ENCODE data around the gene SMYD2.

Gene SMYD2

DNA sequence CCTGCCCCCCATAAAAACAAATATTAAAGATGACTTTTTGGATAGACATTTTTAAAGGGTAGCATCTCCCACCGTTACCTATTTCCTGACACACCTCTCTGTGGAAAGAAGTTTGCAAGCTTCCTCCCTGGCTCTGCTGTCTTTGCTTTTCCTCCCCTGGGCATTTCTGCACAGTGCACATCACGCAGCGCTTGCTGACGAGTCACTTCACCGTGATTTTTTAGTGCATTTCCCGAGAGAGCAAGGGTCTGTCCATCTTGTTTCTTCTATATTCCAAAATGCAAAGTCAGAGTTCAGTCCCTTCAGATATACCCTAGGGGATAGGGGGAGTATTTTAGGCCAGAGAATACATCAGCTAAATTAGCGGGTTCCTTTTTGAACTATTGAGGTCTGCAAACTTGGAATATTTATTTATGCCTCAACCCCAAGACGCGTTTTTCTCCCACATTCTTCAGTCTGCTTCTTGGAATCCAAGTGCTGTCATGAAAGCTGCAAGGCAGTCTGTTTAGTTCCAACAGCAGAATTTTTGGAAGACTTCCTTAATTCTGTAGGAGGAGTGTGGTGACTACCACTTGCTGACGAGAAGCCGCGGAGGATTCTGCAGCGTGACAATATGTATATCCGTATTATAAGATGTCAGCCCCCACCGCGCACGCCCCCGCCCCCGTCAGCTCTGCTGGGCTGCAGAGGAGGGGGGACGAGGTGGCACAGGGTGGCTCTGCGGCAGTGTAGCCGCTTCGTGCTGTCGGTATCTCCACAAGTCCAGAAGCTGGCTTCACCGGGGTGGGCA is 22.4 kb downstream of the SMYD2 start:
- no peak for DNase-seq

DNA sequence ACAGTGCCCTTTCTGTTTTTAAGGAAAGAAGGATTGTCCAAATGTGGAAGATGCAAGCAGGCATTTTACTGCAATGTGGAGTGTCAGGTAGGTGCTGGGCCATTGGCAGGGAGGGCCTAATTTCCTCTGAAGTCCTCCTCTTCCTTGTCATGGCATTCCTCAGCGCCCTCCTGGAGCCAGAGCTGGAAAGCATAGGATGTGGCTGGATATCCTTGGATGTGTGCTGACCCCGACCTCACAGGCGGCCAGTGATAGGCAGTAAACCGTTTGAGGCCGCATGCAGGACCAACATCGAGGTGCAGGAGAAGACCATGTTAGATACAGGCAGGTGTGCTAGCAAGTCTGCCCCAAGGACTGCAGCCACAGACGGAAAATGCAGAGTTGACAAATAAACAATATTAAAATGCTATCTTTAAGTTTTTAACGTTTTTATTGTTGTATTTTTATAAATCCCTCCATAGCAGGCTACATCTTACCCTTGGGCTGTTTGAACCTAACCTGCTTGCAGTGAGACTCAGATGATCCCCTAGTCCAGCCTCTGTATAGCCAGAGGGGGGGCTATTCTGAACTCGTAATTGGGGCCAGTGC is 24.3 kb downstream of the SMYD2 start:
- no peak for DNase-seq

DNA sequence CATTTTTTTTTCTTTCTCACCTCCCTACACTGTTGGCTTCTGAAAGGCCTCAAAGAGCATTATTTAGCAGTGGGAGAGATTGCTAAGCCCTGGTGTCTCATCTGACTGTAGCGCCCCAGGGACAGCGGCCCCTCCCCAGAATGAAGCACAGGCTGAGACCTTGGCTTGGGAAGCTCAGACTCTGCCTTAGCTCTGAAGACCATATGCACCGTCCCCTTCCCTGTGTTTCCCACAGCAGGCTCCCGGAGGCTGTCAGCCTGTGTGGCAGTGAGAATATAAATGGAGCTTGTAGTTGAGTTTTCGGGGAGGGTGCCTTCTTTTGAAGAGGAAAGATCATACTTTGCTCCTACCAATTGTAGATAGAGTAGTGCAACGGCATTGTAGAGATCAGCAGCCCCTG is 25.3 kb downstream of the SMYD2 start:
- DNase-seq, result no peak

DNA sequence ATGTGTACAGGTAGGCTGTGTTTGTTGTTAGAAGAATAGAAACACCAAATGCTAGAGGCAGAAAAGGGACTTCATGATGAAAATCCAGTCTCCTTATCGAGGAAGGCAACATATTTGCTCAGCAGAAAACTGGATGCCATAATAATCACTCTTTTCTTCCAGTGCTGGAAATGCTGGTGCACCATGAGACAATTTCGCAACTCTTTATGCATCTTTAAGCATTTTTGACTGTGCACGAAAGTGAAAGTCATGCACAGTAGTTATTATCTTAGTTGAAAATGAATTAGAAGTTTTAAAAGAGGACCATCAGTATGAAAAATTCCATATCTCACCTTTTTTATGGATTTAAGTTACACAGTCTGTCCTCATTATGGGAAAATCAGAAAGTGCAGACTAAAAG is 29.1 kb downstream of the SMYD2 start:
- DNase-seq, result no peak

DNA sequence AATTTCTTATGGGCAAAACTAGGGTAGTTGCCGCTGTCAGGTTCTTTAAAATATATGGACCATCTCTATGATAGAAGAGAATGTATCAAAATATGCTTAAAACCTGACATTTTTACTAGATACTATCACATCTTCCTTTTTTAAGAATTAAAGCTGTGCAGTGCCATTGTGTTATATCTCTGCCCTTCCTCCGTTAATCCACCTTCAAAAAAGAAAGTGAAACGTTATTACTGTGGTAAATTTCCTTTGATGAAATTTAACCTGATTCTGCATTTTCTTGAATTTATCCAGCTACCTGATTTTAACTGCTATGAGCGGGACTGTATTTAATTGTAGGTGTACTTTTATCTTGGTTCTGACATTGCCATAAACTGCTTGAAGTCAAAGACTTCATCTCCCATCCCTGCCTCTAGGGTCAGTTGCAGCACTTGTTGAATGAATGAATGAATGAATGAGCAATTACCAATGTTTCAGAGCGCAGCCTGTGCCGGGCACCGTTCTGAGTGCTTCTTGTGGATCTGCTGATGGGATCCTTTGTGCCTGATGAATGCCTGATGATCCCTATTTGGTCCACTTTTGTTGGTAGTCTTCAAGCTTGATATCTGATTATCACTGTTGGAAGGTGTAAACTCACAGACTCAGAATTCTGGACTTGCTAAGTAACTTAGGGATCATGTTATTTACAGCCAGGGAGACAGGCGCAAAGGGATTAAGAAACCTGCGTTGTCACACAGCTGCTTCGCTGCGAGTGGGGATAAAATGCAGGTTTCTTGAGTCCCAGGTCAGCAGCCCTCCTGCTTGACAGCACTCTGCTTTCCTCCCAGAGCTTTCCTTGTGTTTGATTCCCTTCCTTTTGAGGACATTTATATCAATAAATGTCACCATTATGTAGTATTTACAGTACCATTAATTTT is 30.1 kb downstream of the SMYD2 start:
- DNase-seq, result no peak

DNA sequence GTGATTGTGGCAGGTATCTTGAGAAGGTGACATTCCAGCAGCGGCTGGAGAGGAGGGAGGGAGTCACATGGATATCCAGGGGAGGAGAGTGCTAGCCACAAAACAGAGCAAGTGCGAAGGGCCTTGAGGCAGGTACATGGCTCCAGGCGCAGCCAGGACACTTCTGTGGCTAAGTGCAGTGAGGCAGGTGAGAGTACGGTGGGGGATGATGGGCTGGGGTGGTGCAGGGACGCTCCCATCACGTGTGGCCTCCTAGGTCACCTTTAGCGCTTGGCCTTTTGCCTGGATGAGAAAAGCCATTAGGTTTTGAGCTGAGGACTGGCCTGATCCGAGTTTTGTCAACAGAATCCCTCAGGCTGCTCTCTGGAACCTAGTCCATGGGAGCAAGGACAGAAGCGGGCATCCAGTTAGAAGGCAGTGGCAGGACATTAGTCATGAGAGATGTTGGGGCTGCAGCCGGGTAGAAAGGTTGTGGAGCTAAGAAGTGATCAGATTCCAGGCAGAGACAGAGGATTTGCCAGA is 31.6 kb downstream of the SMYD2 start:
- no peak for DNase-seq

DNA sequence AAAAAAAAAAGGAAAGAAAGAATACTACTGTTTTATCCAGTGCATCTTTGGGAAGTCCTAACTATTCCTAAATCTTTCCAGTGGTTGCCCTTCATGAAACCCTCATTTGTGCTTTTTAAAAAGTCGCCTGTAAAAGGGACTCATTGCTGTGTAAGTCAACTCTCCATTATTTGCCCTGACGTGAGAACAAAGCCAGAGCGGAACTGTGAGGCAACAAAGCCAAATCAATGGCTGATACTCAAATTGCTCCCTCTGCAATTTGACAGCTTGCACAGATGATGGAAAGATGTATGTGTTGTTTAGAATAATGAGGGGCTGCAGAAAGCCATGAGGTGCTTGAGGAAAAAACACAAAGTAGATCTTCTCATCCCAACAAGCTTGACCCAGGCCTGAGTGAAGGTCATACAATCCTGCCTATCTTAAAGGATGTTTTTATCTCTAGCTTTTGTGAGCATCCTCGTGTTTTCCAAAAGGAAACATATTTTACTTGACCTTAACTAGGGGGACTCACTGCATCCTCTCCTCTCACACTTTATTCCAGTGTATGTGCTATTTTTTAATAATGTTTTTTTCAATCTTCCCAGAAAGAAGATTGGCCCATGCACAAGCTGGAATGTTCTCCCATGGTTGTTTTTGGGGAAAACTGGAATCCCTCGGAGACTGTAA is 33.4 kb downstream of the SMYD2 start:
- peak in 1 of 3 experiments; percentile 37 for DNase-seq

DNA sequence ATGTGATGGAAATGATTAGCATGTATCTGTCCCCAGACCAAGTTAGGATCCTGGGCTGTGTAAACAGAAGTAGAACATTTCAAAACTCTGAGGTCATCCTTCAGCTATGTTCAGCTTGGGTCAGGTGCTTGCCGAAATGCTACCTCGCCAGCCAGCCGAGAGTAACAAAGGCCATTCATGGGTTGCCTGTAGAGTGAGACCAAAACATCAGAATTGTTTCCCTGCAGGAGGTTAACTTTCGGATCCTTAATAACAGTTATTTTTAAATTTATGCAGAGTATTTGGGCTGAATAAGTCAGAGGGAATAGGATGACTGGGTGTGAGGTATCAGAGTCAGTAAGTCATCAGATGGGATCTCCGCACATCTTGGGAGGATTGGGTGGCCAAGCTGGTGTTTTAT is 35.6 kb downstream of the SMYD2 start:
- no peak for DNase-seq

DNA sequence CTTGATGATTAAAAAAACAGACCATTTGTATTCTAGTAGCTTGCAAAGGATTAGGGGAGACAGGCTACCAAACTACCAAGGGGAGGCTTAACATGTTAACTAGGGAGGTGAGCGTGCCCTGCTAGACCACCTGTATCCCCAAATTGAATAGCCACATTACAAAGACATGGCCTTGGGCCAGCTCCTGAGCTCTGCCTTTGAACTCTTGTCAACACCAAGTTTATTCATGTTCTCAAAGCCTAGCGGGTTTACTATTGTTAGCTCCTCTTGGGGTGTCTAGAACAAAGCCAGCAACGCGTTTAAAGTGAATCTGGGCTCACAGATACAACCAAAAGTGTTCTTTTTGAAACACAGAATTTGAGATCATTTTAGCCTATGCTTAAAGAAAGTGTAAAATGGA is 36.3 kb downstream of the SMYD2 start:
- no peak for DNase-seq

DNA sequence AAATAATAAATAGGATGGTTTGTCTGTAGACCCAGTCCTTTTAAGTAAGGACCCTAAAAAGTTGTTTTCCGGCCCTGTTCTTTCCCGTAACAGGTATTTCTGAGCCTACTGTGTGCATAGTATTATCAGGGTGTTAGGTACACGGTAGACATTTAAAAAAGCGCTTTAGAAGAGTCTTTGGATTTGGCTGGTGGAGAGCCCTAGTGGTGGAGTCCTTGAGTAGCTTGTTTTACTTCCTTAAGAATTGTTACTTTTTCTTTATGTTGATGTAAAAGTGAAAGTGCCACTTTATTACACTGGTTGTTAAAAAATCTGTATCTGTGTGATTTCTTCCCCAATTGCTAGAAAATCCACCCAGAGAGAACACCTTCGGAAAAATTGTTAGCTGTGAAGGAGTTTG is 36.8 kb downstream of the SMYD2 start:
- DNase-seq, result no peak

DNA sequence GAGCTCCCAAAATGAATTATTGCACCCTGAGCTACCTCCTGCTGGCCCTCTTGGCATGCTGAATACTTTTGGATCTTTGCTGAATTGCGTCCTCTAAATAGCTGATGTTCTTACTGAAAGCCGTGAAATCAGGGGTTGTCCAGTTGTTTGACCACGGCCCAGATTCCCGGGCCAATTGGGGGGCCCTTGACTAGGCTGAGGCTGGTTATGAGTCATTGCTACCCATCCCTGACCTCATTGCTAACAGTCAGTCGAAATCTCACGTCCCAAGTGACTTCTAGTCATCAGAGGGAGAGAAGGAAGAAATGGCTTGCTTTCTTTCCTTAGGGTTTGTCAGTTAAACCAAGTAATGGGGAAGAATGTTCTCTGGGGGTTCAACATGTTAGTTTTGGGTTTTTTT is 37.4 kb downstream of the SMYD2 start:
- no peak for DNase-seq

DNA sequence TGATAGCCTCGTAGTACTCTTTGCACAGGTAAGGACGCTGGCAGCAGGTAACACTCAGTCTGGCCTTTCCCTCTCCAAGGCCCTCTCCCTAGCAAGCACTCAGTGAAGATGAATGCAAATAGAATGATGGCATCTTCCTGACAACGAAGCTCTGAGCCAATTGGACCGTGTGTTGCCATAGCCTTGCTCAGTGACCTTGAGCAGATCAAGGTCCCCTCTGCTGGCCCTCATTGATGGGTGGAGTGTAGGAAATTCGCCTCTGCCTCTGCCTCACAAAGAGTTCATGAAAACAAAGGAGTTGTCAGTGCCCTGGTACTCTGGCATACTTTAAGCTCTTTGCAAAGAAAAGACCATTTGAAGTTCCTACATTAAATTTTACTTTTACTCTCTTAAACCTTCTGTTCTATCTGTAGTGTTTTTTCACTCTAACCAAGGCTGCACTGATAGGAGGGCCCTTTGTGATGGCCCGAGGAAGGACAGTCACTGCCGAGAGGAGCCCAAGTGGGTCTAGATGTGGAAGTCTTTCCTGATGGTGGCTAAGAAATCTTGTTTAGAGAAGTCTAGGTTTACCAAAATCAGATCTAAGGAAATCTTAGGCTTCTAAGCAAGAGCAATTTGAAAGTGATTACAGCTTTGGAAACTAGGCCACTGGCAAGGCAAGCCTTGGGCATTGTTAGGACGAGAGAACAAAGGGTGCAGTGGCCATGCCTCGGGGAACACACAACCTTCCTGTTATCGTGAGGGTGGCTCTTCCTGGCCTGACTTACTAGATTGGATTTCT is 38.2 kb downstream of the SMYD2 start:
- DNase-seq, result no peak

DNA sequence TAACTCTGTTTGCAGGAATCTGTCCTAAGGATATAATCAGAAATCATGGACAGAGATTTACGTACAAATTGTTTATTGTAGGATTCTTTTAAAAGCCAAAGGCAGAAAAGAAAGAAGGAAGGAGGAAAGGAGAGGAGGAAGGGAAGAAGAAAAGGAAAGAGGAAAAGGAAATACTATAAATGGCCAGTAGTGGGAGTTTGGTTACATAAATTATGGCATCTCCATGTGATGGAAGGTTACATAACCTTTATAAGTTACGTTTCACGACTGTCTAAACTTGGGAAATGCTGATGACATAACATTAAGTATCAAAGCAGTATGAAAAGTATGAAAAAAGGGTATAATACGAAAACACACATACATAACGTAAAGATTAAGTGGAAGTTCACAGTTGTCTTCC is 39.0 kb downstream of the SMYD2 start:
- no peak for DNase-seq

DNA sequence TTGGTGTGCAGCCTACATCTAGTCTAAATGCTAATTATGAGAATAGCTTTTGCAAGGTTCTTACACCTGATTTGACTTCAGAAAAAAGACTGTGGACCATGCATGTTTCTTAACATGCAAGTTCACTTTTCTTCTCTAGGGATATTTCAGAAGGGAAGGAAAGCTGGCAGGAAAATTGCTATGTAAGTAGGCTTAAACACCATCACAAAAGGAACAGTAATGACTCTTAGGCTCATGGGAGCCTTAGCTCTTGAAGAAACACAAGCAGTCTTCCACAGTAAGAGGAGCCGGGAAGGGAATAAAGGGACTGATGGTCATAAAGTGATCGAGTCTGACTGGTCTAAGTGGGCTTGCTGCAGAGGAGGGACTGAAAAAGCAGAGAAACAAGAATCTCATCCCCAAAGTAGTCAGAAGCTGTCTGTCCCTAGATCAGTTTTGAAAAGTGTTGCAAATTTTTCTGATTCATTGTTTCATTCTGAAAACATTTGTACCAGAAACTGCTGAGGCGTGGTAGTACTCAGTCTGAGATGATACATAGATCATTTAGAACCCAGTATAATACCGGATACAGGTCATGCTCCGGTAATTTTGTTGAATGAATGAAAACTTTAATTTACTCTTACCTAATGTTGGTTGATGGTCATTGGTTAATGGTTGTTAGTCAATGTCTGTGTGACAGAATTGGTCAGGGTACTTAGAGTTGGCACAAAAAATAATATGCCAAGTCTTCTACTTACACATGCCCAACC is 40.9 kb downstream of the SMYD2 start:
- DNase-seq, result no peak

DNA sequence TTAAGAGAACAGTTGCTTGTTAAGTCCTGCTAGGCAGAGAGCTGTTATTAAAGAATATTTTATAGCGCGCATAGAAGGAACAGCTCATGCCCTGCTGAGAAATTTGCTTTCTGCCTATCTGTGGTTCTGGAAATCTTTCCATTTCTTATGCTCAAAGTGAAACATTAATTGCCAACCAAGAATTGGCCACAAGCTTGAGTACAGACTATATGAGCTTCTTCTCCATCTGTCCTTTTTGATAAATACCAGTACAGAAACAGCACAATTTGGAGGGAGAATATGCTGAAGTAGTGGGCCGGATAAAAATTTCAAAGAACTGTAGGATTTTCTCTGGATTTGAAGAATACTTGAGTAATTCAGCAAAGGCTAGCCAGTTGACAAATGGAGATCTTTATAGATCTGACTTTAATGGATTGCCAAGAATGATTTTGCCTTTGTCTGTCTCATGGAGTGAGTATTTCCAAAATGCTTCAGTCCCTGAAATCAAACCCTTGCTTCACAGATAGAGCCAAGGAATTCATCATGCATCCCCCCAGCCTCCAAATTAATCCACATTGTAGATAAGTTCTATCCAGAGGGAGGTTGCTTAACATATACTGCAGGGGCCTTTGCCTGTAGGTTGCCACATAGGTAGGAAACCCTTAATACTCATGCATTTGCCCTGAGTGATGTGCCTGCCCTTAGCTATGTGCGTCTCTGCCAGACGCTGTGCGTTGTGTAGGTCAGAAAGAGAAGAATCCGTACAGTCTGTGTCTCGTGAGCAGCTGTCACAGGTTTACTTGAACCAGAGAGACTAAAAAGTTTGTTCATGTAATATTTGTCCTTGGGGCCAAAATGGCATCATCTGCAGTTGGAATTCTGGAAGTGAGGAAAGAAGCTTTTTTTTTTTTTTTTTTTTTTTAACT is 44.2 kb downstream of the SMYD2 start:
- DNase-seq, result no peak

DNA sequence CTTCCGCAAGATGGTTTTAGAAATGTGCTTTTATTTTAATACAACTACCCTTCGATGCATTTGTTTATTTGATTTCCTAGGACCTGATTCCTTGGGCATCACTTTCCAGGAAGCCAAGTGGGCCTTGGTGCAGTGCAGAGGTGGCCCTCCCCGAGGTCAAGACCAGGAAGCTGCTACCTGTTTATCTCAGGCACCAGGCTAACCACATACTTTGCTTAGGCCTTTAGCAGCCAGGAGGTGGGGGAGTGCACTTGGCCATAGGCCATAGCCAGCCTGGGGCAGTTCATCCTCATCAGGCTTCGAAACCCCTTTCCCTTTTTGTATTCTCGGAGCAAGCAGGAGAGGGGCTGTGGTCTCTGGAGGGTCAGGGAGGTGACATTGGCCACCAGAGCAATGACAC is 45.4 kb downstream of the SMYD2 start:
- DNase-seq, result no peak

DNA sequence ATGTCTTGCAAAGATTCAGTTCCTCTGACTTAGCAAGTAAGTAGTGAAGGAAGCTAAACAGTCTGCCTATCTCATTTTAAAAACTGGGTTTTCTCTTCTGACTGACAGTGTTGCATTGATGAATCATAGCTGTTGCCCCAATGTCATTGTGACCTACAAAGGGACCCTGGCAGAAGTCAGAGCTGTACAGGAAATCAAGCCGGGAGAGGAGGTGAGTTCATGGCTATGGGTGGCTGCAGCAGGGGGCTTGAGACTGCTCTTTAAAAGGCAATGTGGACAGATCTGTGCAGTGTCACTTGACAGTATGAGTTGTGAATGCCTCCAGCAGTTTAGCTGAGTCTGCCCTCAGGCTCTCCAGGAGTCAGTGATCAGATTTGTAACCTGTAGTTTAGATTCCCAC is 46.6 kb downstream of the SMYD2 start:
- peak in 1 of 3 experiments; percentile 15 for DNase-seq

DNA sequence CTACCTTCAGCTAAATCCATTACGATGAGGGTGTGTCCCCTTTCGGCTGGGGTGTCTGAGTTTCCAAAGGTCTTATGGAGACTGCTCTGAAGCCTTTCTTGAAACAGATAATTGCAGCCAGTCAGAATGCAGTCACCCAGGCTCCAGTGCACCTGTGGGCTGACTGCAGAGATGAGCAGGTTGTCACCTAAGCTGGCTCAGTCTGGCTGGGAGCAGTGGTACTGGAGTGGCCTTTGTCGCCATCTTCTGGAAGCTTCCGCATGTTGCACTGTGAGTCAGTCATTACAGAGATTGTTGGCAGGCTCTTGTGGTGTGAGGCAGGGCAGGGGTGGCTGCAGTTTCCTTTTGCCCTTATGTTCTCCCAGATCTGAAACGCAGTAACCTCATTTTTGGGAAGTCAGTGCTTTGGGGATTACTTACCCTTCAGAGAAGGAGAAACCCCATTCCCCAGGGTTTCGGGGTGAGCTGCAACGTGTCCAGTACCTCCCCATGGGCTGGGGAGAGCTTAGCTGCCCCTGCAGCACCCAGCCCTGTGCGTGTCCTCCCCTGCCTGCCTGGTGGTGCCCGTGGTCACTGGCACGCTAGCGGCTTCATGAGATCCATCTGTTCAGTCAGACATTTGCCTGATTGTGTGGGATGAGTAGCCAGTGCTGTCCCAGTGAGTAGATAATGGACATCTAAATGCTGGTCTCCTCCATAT is 48.0 kb downstream of the SMYD2 start:
- peak; percentile 68 to 88 (median 81) for DNase-seq

DNA sequence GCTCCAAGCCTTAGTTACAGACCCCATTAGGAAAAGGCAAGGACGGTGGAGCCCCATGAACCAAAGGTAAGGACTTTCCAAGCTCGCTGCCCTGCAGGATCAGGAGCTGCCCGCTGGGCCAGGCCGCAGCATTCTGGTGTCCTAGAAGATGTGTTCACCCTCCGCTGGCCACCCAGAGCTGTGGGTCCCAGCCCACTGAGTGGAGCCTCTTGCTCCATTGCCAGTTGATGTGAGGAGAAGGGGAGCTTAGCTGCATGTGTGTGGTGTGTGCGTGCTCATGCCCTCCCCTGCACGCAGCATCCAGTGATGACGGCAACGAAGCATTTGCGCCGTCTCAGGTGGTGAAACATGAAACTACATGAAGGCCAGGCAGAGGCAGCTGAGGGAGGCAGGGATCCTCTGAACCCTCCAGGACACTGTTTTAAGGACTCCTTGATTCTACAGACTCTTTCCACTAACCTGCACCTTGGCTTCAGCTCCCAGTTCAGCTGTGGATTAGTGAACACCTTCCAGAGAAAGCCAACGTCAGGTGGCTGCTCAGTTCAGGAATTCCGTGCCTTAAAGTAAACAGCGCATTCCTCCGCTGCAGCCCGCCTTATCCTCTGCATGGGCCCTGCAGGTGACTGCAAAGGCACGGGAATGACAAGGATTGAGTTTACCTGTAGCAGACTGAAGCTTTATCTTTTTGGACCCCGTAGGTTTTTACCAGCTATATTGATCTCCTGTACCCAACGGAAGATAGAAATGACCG is 48.7 kb downstream of the SMYD2 start:
- no peak for DNase-seq

All from NCI-H1417 (cell line).